ENCODE data around the gene TOP2A. TPM values are rescaled to one million over a fixed set of nuclear protein-coding genes. Genes with fewer than 3 reads are reported as not detected.

Gene TOP2A, protein sequence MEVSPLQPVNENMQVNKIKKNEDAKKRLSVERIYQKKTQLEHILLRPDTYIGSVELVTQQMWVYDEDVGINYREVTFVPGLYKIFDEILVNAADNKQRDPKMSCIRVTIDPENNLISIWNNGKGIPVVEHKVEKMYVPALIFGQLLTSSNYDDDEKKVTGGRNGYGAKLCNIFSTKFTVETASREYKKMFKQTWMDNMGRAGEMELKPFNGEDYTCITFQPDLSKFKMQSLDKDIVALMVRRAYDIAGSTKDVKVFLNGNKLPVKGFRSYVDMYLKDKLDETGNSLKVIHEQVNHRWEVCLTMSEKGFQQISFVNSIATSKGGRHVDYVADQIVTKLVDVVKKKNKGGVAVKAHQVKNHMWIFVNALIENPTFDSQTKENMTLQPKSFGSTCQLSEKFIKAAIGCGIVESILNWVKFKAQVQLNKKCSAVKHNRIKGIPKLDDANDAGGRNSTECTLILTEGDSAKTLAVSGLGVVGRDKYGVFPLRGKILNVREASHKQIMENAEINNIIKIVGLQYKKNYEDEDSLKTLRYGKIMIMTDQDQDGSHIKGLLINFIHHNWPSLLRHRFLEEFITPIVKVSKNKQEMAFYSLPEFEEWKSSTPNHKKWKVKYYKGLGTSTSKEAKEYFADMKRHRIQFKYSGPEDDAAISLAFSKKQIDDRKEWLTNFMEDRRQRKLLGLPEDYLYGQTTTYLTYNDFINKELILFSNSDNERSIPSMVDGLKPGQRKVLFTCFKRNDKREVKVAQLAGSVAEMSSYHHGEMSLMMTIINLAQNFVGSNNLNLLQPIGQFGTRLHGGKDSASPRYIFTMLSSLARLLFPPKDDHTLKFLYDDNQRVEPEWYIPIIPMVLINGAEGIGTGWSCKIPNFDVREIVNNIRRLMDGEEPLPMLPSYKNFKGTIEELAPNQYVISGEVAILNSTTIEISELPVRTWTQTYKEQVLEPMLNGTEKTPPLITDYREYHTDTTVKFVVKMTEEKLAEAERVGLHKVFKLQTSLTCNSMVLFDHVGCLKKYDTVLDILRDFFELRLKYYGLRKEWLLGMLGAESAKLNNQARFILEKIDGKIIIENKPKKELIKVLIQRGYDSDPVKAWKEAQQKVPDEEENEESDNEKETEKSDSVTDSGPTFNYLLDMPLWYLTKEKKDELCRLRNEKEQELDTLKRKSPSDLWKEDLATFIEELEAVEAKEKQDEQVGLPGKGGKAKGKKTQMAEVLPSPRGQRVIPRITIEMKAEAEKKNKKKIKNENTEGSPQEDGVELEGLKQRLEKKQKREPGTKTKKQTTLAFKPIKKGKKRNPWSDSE (N-terminal part only)
- total RNA-seq: 5.5 and 143 TPM in 2 replicates

DNA sequence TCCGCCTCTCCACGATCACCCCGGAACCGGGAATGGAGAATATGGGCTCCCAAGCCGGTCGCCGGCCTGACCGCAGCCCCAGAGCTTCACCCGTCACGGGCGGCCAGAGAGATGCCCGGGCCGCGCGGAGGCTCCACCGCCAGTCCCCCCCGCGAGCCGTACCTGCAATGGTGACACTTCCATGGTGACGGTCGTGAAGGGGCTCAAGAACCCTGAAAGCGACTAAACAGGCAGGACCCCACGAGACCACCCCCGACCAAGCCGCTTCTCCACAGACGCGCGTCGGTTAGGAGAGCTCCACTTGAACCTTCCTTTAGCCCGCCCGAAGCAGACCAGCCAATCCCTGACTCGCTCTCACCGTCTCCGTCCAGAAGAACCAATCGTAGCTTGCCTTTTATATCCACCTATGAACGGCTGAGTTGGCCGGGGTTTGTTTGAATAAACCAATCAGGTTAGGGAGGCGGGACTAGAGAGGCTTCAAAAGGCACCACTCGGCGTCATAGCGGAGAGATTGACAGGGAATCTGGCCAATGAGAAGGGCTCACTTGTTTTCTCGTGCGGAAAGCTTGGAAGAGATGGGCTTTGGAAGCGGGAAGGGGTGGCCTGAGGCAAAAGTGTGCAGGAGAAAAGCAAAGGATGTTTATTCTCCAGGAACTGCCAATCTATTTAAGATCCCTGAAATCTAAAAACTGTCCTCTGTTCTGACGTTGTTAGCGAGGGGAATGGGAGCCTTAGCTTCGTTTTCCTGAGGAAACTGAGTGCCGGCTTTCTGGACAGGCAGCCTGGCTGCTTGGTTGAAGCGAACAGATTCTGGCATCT, at the start of gene TOP2A:
TOP2A (minus strand) TSS at position 288 of the 819 bp plus-strand sequence; CDS start at position 183, 105 bp downstream.

DNA sequence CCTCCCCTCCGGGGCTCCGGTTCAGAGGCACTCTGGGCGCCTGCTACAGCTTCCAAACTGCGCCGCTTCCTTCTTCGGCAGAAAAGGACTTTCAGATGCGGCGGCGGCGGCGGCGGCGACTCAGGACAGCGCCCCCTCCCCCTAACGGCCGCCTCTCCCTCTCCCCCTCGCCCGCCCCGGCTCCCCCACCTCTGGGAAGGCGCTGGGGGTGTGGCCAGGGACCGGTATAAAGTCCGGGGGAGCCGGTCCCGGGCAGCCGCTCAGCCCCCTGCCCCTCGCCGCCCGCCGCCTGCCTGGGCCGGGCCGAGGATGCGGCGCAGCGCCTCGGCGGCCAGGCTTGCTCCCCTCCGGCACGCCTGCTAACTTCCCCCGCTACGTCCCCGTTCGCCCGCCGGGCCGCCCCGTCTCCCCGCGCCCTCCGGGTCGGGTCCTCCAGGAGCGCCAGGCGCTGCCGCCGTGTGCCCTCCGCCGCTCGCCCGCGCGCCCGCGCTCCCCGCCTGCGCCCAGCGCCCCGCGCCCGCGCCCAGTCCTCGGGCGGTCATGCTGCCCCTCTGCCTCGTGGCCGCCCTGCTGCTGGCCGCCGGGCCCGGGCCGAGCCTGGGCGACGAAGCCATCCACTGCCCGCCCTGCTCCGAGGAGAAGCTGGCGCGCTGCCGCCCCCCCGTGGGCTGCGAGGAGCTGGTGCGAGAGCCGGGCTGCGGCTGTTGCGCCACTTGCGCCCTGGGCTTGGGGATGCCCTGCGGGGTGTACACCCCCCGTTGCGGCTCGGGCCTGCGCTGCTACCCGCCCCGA, 25.7 kb upstream of the TOP2A start, which contains the start of gene IGFBP4:
IGFBP4 (plus strand) TSS at position 255 of the 792 bp plus-strand sequence; CDS start at position 541, 286 bp downstream.

DNA sequence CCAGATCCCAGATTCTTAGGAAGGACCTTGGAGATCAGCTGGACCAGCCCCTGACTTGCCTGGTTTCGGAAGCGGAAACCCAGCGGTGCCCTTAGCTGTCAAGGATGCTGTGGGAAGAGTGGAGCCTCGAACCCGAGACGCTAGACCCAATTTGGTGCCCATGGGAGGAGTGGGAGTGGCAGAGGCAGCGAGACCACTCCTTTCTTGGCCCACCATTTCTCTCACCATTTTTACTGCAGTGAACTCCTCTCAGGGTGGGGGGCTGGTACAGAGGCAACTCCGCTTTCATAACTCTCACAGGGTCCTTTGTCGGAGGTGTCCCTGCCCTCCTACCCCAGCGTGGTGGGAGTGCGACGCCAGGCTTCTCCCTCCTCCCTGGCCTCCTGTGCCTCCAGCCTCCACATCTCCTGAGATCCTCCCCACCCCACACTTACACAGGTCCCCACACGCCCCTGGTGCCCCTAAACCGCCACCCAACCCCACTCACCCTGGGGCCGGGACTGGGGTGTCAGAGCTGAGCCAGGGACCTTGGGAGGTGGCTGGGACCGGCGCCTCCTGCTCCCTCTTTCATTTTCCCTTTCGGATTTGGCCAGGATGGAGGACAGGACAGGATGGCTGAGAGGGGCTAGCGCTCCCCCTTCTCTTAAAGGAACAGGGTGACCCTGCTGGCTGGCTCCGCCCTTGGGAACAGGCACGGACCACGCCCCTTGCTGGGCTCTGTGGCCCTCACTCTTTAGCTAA, 53.4 kb downstream of the TOP2A start, which contains the start of gene GJD3:
GJD3 (minus strand) TSS at position 617 of the 741 bp plus-strand sequence. CDS start 922 bp downstream, outside the sequence.

Other genes starting within 250 kb of the TOP2A start
- gene RAPGEFL1, start 240.4 kb downstream of the TOP2A start, total RNA-seq: 1.8 and 3.4 TPM in 2 replicates
- 11.2 and 12.7 TPM in 2 replicates for gene WIPF2, start 198.6 kb downstream of the TOP2A start, total RNA-seq
- gene CDC6, start 130.0 kb downstream of the TOP2A start, total RNA-seq: 2.5 and 26.9 TPM in 2 replicates
- gene RARA, start 108.7 kb downstream of the TOP2A start, total RNA-seq: 26.7 and 68.7 TPM in 2 replicates
- 0.49 and 5.2 TPM in 2 replicates for gene GJD3, start 53.2 kb downstream of the TOP2A start, total RNA-seq
- gene IGFBP4, start 25.6 kb upstream of the TOP2A start, total RNA-seq: 313 and 804 TPM in 2 replicates
- under 0.01 and 2.3 TPM in 2 replicates for gene TNS4, start 83.7 kb upstream of the TOP2A start, total RNA-seq
- gene CCR7, start 147.6 kb upstream of the TOP2A start, total RNA-seq: 0.13 TPM in 1 of 2 replicates, not detected in the other
- gene SMARCE1, start 229.9 kb upstream of the TOP2A start, total RNA-seq: 63.4 and 96.1 TPM in 2 replicates
- 0.16 and 1.3 TPM in 2 replicates for gene KRT222, start 247.3 kb upstream of the TOP2A start, total RNA-seq